GM23338 (cell line): ENCODE results near the gene CDC16. TPM values are rescaled to one million over a fixed set of nuclear protein-coding genes. Genes with fewer than 3 reads are reported as not detected.

ENCODE experiments used
- ATAC-seq: fragments of 200-7000 bp; cut with Tn5 transposase; 3 replicates; pipeline ENCODE4 v1.9.1; 2020
- DNase-seq: peaks from one replicate; pipeline ENCODE4 v3.0.0-alpha.2; 2015; ENCODE audit warnings: low spot score
- H2AFZ ChIP-seq: fragments of 200-600 bp; sonication (generic); 2 replicates; pipeline ENCODE4 v1.8.0; 2016; ENCODE audit warnings: antibody characterized with exemption, mild to moderate bottlenecking, moderate library complexity
- H3F3A ChIP-seq: fragments of 200-600 bp; sonication (generic); replicated peaks from 2 replicates; pipeline ENCODE4 v1.8.0; 2017; ENCODE audit warnings: antibody characterized with exemption, mixed run types, low read depth
- H3K27ac ChIP-seq: fragments of 200-600 bp; sonication (generic); 2 replicates; pipeline ENCODE4 v1.6.1; 2016; ENCODE audit warnings: low read depth
- H3K27me3 ChIP-seq: fragments of 200-600 bp; sonication (generic); 2 replicates; pipeline ENCODE4 v1.8.0; 2016; ENCODE audit warnings: mild to moderate bottlenecking, mixed run types, moderate library complexity; ENCODE audit not compliant: insufficient read depth
- H3K36me3 ChIP-seq: fragments of 200-600 bp; sonication (generic); 2 replicates; pipeline ENCODE4 v1.8.0; 2016; ENCODE audit warnings: mild to moderate bottlenecking; ENCODE audit not compliant: insufficient read depth
- H3K4me1 ChIP-seq: fragments of 200-600 bp; sonication (generic); 2 replicates; pipeline ENCODE4 v1.8.0; 2016; ENCODE audit warnings: mild to moderate bottlenecking, moderate library complexity; ENCODE audit not compliant: insufficient read depth
- H3K4me2 ChIP-seq: fragments of 200-600 bp; sonication (generic); 2 replicates; pipeline ENCODE4 v1.7.1; 2017; ENCODE audit warnings: mixed run types
- H3K4me3 ChIP-seq: fragments of 200-600 bp; sonication (generic); 2 replicates; pipeline ENCODE4 v1.6.1; 2016; ENCODE audit warnings: mixed run types
- H3K79me2 ChIP-seq: fragments of 200-600 bp; sonication (generic); replicated peaks from 2 replicates; pipeline ENCODE4 v1.8.0; 2017; ENCODE audit warnings: mild to moderate bottlenecking; ENCODE audit not compliant: insufficient read depth
- H3K9me2 ChIP-seq: fragments of 200-600 bp; sonication (generic); 2 replicates; pipeline ENCODE4 v1.8.0; 2017; ENCODE audit not compliant: insufficient read depth
- H4K20me1 ChIP-seq: fragments of 200-600 bp; sonication (generic); replicated peaks from 2 replicates; pipeline ENCODE4 v1.8.0; 2017; ENCODE audit warnings: mild to moderate bottlenecking; ENCODE audit not compliant: insufficient read depth
- H3K27ac Mint-ChIP-seq: 2 replicates; pipeline ENCODE4 v1.8.0; 2020; ENCODE audit warnings: inconsistent platforms, mild to moderate bottlenecking, moderate library complexity, mixed read lengths
- H3K27me3 Mint-ChIP-seq: 3 replicates; pipeline ENCODE4 v1.8.0; 2022; ENCODE audit warnings: low read depth, mild to moderate bottlenecking, moderate library complexity, mixed read lengths, inconsistent platforms; ENCODE audit not compliant: insufficient read depth, poor library complexity
- H3K36me3 Mint-ChIP-seq: 3 replicates; pipeline ENCODE4 v1.8.0; 2021; ENCODE audit warnings: low read depth, mild to moderate bottlenecking, inconsistent platforms, moderate library complexity, mixed read lengths
- H3K4me1 Mint-ChIP-seq: 3 replicates; pipeline ENCODE4 v1.8.0; 2020; ENCODE audit warnings: mild to moderate bottlenecking, inconsistent platforms, mixed read lengths
- H3K4me3 Mint-ChIP-seq: 3 replicates; pipeline ENCODE4 v1.8.0; 2021; ENCODE audit warnings: moderate library complexity, mild to moderate bottlenecking, inconsistent platforms, mixed read lengths
- H3K9me3 Mint-ChIP-seq: 3 replicates; pipeline ENCODE4 v1.8.0; 2020; ENCODE audit warnings: moderate library complexity, mild to moderate bottlenecking, inconsistent platforms, mixed read lengths
- CREB1 ChIP-seq: fragments of 250-450 bp; sonication (Bioruptor Pico); IDR thresholded peaks from 2 replicates; pipeline ENCODE4 v1.5.0; 2020; ENCODE audit warnings: low read depth, mild to moderate bottlenecking, moderate library complexity
- CTCF ChIP-seq, 2 experiments: fragments of 200-600 bp in 1 of 2; sonication (generic) in 1 of 2; conservative IDR thresholded peaks; 2 replicates each; pipeline versions ENCODE4 v1.5.1 to v1.6.1; 2016 to 2017; ENCODE audit warnings: antibody characterized with exemption in 2 of 2, low read depth in 2 of 2, mild to moderate bottlenecking in 2 of 2, moderate library complexity in 1 of 2
- ETS1 ChIP-seq: IDR thresholded peaks from 2 replicates; pipeline ENCODE4 v1.6.1; 2016; ENCODE audit warnings: antibody characterized with exemption
- JUNB ChIP-seq: IDR thresholded peaks from one replicate; pipeline ENCODE4 v1.6.1; 2016; ENCODE audit warnings: antibody characterized with exemption; ENCODE audit not compliant: unreplicated experiment
- NANOG ChIP-seq: IDR thresholded peaks from 2 replicates; pipeline ENCODE4 v1.6.1; 2016; ENCODE audit warnings: antibody characterized with exemption, borderline replicate concordance
- POLR2AphosphoS5 ChIP-seq: IDR thresholded peaks from 2 replicates; pipeline ENCODE4 v1.6.1; 2016; ENCODE audit warnings: antibody characterized with exemption, low read depth
- REST ChIP-seq: IDR thresholded peaks from one replicate; pipeline ENCODE4 v1.6.1; 2018; ENCODE audit warnings: antibody characterized with exemption; ENCODE audit not compliant: unreplicated experiment
- ZNF114 ChIP-seq: fragments of 250-450 bp; sonication (Bioruptor Pico); IDR thresholded peaks from 2 replicates; pipeline ENCODE4 v1.5.0; 2020; ENCODE audit warnings: mild to moderate bottlenecking, moderate library complexity
- ZNF331 ChIP-seq: fragments of 250-450 bp; sonication (Bioruptor Pico); IDR thresholded peaks from 2 replicates; pipeline ENCODE4 v1.5.0; 2020; ENCODE audit warnings: low read depth, mild to moderate bottlenecking, moderate library complexity
- ZNF462 ChIP-seq: fragments of 250-450 bp; sonication (Bioruptor Pico); IDR thresholded peaks from 2 replicates; pipeline ENCODE4 v1.5.0; 2020; ENCODE audit warnings: mild to moderate bottlenecking, moderate library complexity
- polyA plus RNA-seq: library from polyadenylated mRNA; unstranded; fragments of >200 nt; fragmentation: Nextera tagmentation; extraction: Ambion mirVana; gene quantifications from 2 replicates; pipeline ENCODE4 v1.2.1, GENCODE V29; 2016
- total RNA-seq: library from RNA; depleted of rRNA; stranded (reverse); fragments of >200 nt; shearing (Covaris generic); gene quantifications from 2 replicates; pipeline ENCODE4 v1.2.3, GENCODE V29; 2014

The CDC16 gene
- total and polyA plus RNA-seq, 2 experiments from 2014 or later = 86.1 to 91.3 TPM

GRCh38 chr13:114227528-114227927, 7.2 kb upstream of the CDC16 start:
- H3K79me2 ChIP-seq = no peaks in the 10 kb centered on the region
- Mint-ChIP-seq H3K36me3 (no peaks in the 10 kb centered on the region), H3K4me1 (peaks cover 57% of the 10 kb centered on the region), H3K27me3 (peaks cover 18% of the 10 kb centered on the region), H3K4me3 (peak overlapping the region; percentile 0; the same call in 1 of the 3 replicates), H3K9me3 (no peaks in the 10 kb centered on the region; the same call in 2 of the 3 replicates), H3K27ac (peak overlapping the region; percentile 16; the same call in 1 of the 2 replicates)
- H3K27ac ChIP-seq = no peak overlapping the region
- H3K27me3 ChIP-seq = no peaks in the 10 kb centered on the region
- H3K9me2 ChIP-seq = no peaks in the 10 kb centered on the region
- H3K4me2 ChIP-seq = peak overlapping the region; percentile 61; the same call in 1 of the 2 replicates
- H2AFZ ChIP-seq = no peak overlapping the region
- H4K20me1 ChIP-seq = no peaks in the 10 kb centered on the region
- DNase-seq (no peak), ATAC-seq (no peak)
- H3K4me1 ChIP-seq = peaks cover 38% of the 10 kb centered on the region
- no peaks in the 10 kb centered on the region for H3K36me3 ChIP-seq
- H3K4me3 ChIP-seq = no peak overlapping the region
- H3F3A ChIP-seq = peaks cover 17% of the 10 kb centered on the region
- TF ChIP-seq ZNF462 (CRISPR knock-in tag) (no peak), REST (no peak), ZNF114 (CRISPR knock-in tag) (no peak), CREB1 (CRISPR knock-in tag) (no peak), JUNB (no peak), ZNF331 (CRISPR knock-in tag) (no peak), ETS1 (no peak), CTCF (conservative IDR thresholded peaks at IDR 0.05; ENCODE audit: low read depth in 2 of 2) (no peak), NANOG (no peak), POLR2AphosphoS5 (no peak)
